NCI-H2196 (cell line): Measurements from ENCODE around the gene AMN1.

Experiments
- DNase-seq: peaks from one replicate; lab custom pipeline; 2025; ENCODE audit not compliant: unreplicated experiment; lab: John Stamatoyannopoulos, UW

AMN1 gene

DNA sequence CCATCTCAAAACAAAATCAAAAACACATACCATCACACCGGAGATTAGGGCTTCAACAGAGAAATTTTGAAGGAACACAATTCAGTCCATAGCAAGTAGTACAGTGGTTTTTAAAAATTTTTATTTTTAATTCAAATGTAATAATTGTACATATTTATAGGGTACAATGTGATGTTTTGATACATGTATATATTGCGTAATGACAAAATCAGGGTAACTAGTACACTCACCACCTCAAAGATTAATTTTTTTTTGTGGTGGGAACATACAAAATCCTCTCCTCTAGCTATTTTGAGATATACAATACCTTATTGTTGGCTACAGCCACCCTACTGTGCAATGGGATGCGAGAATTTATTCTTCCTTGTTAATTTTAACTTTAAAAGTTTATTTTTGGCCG, 95.4 kb downstream of the AMN1 start:
- no peak for DNase-seq

DNA sequence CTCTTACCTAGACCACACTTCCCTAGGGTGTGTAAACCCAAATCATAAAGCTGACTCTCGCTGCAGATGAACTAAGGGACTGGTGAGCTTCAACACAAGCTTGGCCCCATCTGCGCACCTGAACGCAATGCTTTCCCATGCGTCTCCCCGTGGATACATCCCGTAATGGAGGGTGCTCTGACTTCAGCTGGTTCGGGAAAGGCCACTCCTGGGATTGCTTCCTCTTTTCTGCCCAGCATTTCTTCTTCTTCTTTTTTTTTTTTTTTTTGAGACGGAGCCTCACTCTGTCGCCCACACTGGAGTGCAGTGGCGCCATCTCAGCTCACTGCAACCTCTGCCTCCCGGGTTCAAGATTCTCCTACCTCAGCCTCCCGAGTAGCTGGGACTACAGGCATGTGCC, 97.0 kb downstream of the AMN1 start:
- DNase-seq = no peak

DNA sequence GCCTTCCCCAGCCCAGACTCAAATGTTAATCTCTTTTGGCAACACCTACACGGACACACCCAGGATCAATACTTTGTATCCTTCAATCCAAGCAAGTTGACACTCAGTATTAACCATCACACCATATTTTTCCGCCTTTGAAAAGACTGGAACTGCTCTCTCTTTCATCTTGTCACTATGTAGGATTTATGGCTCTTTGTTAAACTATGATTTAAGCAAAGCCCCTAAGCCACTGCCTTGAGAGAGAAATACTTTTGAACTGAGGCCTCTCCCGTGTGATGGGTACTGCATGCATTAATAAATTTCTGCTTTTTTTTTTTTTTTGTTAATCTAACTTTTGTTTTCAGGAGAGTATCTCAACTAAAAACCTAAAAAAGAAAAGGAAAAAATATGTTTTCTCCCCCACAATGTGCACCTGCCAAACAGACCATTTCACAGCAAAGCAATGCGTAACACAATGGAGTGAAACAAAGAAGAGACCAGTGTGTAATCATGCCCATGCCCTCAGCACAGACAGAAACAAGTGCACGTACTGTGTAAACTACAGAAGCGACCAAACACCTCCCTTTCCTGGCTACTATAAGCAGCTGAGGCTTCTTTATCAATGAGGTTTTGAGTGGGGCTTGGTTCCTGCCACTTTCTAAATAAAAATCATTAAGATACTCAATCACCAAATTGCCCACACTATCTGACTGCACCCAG, 97.6 kb downstream of the AMN1 start:
- DNase-seq = no peak

DNA sequence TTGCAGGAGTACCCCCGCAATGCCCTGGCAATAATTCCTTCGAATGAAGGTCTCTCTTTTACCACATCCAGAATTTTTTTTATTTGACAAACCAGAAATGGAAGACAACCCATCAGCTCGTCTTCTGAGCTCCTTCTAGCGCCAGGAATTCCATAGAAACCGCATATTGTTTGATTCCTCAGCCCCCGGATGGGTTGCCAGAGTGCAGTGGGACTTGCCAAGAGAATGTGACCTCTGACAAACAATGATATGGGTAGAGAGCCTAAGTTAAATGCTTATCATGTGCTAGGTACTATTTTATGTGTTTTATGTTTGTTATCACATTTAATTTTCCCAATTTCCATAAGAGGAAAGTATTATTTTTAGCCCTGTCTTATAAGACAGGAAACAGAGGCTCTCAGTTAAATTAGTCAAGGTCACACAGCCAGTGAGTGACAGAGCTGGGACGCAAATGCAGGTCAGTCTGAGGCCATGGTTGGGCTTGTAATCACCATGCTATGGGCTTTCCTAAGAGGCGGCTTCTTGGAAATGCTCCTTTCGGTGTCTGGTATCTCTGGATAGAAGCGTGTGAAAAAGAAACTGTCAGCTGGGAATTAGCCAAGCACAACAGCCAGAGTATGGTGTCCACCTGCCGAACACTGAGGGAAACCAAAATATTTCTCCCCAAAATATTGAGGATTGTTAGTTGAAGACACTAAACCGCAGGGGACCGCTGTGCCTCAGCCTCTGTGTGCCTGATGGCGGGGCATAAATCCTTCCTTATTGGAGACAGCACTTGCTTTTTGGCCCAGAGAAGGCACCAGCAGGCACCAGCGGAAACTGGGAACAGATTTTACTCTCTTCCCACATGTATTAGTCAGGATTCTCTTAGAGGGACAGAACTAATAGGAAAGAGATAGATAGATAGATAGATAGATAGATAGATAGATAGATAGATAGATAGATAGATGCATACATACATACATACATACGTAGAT, 98.8 kb downstream of the AMN1 start:
- DNase-seq = no peak

DNA sequence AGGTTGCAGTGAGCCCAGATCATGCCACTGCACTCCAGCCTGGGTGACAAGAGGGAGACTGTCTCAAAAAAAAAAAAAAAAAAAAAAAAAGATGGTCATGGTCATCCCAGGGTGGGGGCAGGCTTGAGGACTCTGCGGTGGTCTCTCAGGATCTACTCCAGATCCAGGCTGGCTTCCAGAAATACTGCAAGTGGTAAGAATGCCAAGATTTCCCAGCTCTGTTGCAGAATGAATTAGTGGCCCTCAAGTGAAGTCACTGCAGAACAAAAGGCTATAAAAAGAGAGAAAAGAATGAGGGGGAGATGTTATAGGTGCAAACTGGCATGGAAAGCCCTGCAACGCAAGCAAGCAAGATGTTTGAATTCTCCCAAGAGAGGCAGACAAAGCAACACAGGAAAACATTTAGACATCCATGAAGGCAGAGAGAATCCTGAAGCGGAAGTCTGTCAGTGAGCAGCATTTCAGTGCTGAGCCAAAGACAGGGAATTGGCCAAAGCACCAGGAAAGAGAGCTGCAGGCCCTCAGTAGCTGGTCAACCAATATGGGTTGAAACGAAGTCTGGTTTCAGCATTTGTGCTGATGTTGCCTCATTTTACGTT, 101.3 kb downstream of the AMN1 start:
- DNase-seq = no peak

DNA sequence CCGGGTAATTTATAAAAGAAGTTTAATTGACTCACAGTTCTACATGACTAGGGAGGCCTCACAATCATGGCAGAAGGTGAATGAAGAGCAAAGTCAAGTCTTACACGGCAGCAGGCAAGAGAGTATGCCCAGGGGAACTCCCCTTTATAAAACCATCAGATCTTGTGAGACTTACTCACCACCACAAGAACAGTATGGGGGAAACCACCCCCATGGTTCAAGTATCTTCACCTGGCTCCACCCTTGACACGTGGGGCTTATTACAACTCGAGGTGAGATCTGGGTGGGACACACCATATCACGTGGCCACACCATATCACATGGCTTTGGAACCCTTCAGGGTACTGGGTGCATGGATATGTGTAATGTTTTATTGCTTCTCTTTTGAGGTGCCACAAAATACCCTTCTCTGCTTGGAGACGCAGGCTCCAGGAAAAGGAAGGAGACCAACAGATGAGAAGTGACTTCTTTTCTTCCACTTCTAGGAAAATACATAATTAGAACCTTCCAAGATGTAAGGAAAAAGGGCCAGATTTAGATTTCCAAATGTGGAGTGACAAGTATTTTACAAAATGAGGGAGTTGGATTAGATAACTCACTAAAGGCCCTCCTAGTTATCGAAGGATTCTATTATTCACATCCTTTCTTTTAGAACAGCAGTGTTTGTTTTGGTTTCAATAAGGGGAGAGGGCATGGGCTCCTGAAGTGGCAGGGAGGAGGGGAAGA, 102.4 kb downstream of the AMN1 start:
- DNase-seq = no peak

DNA sequence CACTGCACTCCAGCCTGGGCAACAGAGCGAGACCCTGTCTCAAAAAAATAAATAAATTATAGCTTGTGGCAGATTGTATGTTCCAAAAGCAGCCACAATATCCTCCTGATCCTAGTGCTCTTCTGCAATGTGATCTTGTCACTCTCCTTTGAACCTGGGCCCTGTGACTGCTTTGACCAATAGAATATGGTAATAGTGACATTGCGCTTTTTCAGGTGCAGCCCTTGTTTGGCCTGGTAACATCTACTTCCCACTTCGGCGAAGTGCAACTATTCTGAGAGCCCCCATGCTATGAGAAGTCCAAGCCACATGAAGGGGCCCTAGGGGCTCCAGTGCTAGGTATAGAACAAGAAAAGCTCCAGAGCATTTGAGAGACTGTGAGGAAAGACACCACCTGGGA, 106.8 kb downstream of the AMN1 start:
- DNase-seq = no peak
